ENCODE results near the gene APRT.
A peak's percentile ranks its signal among the peaks of the same experiment; 100 is the strongest.

APRT gene

GRCh38 chr16:88814144-88814502 is 2.4 kb upstream of the APRT start:
- H3K4me3 ChIP-seq (ENCODE audit: low read depth, low read length) = no peak overlapping the region
- DNase-seq (ENCODE audit: low read depth, low spot score) = no peak
- in situ Hi-C loops (cut with HindIII; ENCODE audit: low sequenced_read_pairs) = no loop called here
- TF ChIP-seq CTCF (IDR thresholded peaks at IDR 0.05; ENCODE audit: low read depth, low read length) = no peak

DNA sequence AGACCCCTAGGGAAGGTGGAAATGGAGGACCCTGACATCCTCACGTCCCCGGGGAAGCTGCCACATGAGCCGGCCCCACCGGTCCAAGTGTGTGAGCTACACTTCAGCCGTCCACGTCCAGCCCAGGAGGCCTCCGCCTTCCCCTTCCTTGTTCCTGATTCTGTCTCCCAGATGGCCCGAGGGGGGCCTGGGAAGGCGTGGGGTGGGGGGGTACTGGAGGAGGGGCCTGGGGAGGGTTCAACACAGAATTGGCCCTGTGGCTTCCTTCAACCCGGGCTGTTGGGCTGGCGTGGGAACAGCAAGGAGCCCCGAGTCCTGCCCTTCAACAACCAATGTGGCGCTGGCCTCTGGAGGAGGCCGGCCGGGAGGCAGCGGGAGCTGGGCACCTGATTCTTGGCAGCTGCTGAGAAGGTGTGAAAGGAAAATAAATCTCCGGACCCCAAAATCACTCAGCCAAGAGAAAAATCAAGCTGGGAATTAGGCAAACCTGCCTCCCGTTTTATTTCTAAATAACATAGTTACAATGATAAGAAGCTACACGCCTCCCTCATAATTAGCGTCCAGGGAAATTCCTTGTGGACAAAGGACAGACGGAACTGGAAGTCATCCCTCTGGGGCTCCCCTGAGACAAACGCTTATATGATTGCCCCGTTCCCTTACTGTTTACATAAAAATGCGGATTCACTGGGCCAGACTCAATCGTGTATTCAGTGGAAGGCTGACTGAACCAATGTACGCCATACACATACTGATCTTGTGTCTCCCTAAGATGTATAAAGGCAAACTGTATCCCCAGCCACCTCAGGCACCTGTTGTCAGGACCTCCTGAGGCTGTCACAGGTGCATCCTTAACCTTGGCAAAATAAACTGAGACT is 1.8 kb upstream of the APRT start:
- no peak for TF ChIP-seq CTCF (IDR thresholded peaks at IDR 0.05; ENCODE audit: low read depth, low read length)
- H3K4me3 ChIP-seq (ENCODE audit: low read depth, low read length) = no peak overlapping the region
- in situ Hi-C loops (cut with HindIII; ENCODE audit: low sequenced_read_pairs) = no loop called here
- DNase-seq (ENCODE audit: low read depth, low spot score) = no peak

GRCh38 chr16:88812513-88813268 is 963 bp upstream of the APRT start:
- peak; percentile 19 for DNase-seq (ENCODE audit: low read depth, low spot score)
- peak; percentile 2 for TF ChIP-seq CTCF (IDR thresholded peaks at IDR 0.05; ENCODE audit: low read depth, low read length)
- peak overlapping the region; percentile 42 for H3K4me3 ChIP-seq (ENCODE audit: low read depth, low read length)
- in situ Hi-C loops (cut with HindIII; ENCODE audit: low sequenced_read_pairs) = no loop called here

DNA sequence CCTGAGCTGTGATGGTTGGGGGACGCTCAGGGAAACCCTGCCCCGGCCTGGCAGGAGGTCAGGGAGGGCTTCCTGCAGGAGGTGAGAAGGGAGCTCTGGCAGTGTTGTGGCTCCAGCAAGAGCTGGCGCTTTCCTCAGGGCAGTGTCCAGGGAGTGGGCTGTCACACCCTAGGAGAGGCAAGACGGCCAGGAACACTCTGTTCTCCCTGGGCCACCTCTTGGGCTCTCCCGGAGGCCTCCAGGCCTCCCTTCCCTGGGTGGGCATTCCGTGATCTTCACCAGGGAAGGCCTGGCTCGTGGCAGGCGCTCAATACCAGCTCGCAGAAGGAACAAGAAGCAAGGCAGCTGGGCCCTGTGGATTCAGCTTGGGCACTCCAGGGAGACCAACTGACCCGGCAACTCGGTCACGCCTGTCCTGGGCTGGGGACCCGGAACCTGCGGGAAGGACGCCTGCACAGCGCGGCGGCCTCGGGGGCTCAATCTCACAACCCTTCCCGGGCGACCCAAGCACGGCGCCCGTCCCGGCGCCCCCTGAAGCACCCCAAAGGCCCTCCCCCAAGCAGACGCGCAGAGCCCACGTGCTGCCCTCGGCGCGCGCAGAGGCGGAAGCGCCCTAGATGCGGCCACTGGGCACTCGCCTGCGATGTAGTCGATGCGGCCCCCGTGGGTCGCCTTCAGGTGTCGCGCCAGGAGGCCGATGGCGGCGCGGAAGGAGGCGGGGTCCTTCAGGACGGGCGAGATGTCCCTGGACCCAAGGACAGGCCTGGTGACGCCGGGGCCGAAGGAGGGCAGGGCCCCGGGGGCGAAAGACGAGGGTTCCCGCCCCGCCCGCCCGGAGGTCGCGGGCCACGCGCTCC is 588 bp downstream of the APRT start:
- peak; percentile 80 for DNase-seq (ENCODE audit: low read depth, low spot score)
- in situ Hi-C loops (cut with HindIII; ENCODE audit: low sequenced_read_pairs) = no loop called here
- TF ChIP-seq CTCF (IDR thresholded peaks at IDR 0.05; ENCODE audit: low read depth, low read length) = no peak
- peak overlapping the region; percentile 61 for H3K4me3 ChIP-seq (ENCODE audit: low read depth, low read length)

GRCh38 chr16:88810166-88810911 is 1.4 kb downstream of the APRT start:
- in situ Hi-C loops (cut with HindIII; ENCODE audit: low sequenced_read_pairs) = no loop called here
- peak overlapping the region; percentile 61 for H3K4me3 ChIP-seq (ENCODE audit: low read depth, low read length)
- TF ChIP-seq CTCF (IDR thresholded peaks at IDR 0.05; ENCODE audit: low read depth, low read length) = no peak
- no peak for DNase-seq (ENCODE audit: low read depth, low spot score)

All from astrocyte of the spinal cord (primary cell).